Activated CD8-positive, alpha-beta memory T cell treated with anti-CD3 and anti-CD28 coated beads, Interleukin-2, amount 50 U/mL, for 1 hour (primary cell): Measurements from ENCODE around the gene ACOT11.

Source experiments
- DNase-seq: peaks from one replicate; pipeline ENCODE4 v3.0.0-alpha.2; 2020; ENCODE audit errors: extremely low read depth

The ACOT11 gene

GRCh38 chr1:54564312-54565112, 16.5 kb downstream of the ACOT11 start:
- no peak for DNase-seq

- no peak for DNase-seq
Measured at GRCh38 chr1:54565113-54565501, 17.1 kb downstream of the ACOT11 start.

GRCh38 chr1:54566438-54567141, 18.6 kb downstream of the ACOT11 start:
- DNase-seq = no peak

GRCh38 chr1:54567961-54568360, 19.9 kb downstream of the ACOT11 start:
- no peak for DNase-seq

GRCh38 chr1:54569339-54569738, 21.3 kb downstream of the ACOT11 start:
- no peak for DNase-seq

- DNase-seq = no peak
Measured at GRCh38 chr1:54570161-54570560, 22.1 kb downstream of the ACOT11 start.

GRCh38 chr1:54571326-54571725, 23.3 kb downstream of the ACOT11 start:
- DNase-seq = no peak

- DNase-seq = no peak
Measured at GRCh38 chr1:54571803-54572541, 23.9 kb downstream of the ACOT11 start.

GRCh38 chr1:54572542-54572850, 24.5 kb downstream of the ACOT11 start:
- no peak for DNase-seq

GRCh38 chr1:54574158-54574778, 26.2 kb downstream of the ACOT11 start:
- DNase-seq = no peak

- no peak for DNase-seq
Measured at GRCh38 chr1:54575161-54575560, 27.1 kb downstream of the ACOT11 start.

- no peak for DNase-seq
Measured at GRCh38 chr1:54575605-54576290, 27.7 kb downstream of the ACOT11 start.

- DNase-seq = no peak
Measured at GRCh38 chr1:54577612-54578011, 29.6 kb downstream of the ACOT11 start.

GRCh38 chr1:54579337-54579781, 31.3 kb downstream of the ACOT11 start:
- no peak for DNase-seq

- no peak for DNase-seq
Measured at GRCh38 chr1:54580856-54581550, 33.0 kb downstream of the ACOT11 start.

GRCh38 chr1:54581621-54582035, 33.6 kb downstream of the ACOT11 start:
- DNase-seq = no peak

- DNase-seq = no peak
Measured at GRCh38 chr1:54582566-54583306, 34.7 kb downstream of the ACOT11 start.

GRCh38 chr1:54583307-54583686, 35.3 kb downstream of the ACOT11 start:
- no peak for DNase-seq

GRCh38 chr1:54583871-54584270, 35.8 kb downstream of the ACOT11 start:
- no peak for DNase-seq

GRCh38 chr1:54584575-54584974, 36.5 kb downstream of the ACOT11 start:
- no peak for DNase-seq
